T-cell (primary cell): ENCODE measurements around the gene RAB11B. TPM values are rescaled to one million over a fixed set of nuclear protein-coding genes. Genes with fewer than 3 reads are reported as not detected.
"Not testable (repeated sequence)": the region's sequence is repeated elsewhere in the genome, so short reads cannot be mapped to it uniquely, and the experiment has no call there.

Source experiments
- ATAC-seq, 4 experiments: fragments of 200-7000 bp in 3 of 4; fragments of 150-1000 bp in 1 of 4; cut with Tn5 transposase; replicated peaks in 1 of 4; 1 replicate in 3 of 4; 2 replicates in 1 of 4; pipeline ENCODE4 v1.10.0; 2021; ENCODE audit warnings: moderate library complexity in 3 of 4, mild to moderate bottlenecking in 2 of 4, moderate number of reproducible peaks in 1 of 4
- CTCF ChIA-PET, 2 donors: fragments of 300-600 bp; sonication (Branson Sonifier 250); formaldehyde crosslinking; loops; one replicate each; lab custom pipeline; 2022; ENCODE audit warnings: antibody characterized with exemption in 2 of 2; lab: Charles Lee
- POLR2A ChIA-PET, 2 donors: fragments of 300-600 bp; sonication (Branson Sonifier 250); formaldehyde crosslinking; loops; one replicate each; lab custom pipeline; 2022; ENCODE audit warnings: antibody characterized with exemption in 2 of 2; lab: Charles Lee
- DNase-seq, 35 experiments: peaks; one replicate each; pipeline versions ENCODE4 v3.0.0 to v3.0.0-alpha.2; 2013 to 2023
- H3K27ac ChIP-seq: one replicate; pipeline ENCODE4 v1.5.1; 2013; ENCODE audit warnings: low read length
- H3K27me3 ChIP-seq, 2 experiments: replicated peaks in 1 of 2; 1 replicate in 1 of 2; 2 replicates in 1 of 2; pipeline versions ENCODE4 v1.6.1 to v1.7.0; 2013; ENCODE audit warnings: low read length in 1 of 2, mixed read lengths in 1 of 2; ENCODE audit not compliant: control insufficient read depth in 2 of 2, insufficient read depth in 2 of 2; ENCODE audit errors: extremely low read depth in 1 of 2
- H3K36me3 ChIP-seq, 2 donors: 1 replicate in 1 of 2; 2 replicates in 1 of 2; pipeline versions ENCODE4 v1.6.1 to v1.7.0; 2013; ENCODE audit warnings: low read length in 1 of 2; ENCODE audit not compliant: control insufficient read depth in 2 of 2, insufficient read depth in 1 of 2; ENCODE audit errors: extremely low read depth in 1 of 2
- H3K4me1 ChIP-seq, 2 experiments: 1 replicate in 1 of 2; 2 replicates in 1 of 2; pipeline versions ENCODE4 v1.6.1 to v1.7.0; 2013; ENCODE audit warnings: low read length in 2 of 2, mixed read lengths in 1 of 2; ENCODE audit not compliant: insufficient read depth in 2 of 2, control insufficient read depth in 1 of 2; ENCODE audit errors: extremely low read depth in 1 of 2
- H3K4me3 ChIP-seq, 2 donors: 1 replicate in 1 of 2; 2 replicates in 1 of 2; pipeline versions ENCODE4 v1.5.1 to v1.7.0; 2013; ENCODE audit warnings: mild to moderate bottlenecking in 2 of 2, low read length in 1 of 2, moderate library complexity in 1 of 2; ENCODE audit not compliant: control insufficient read depth in 1 of 2; ENCODE audit errors: extremely low read depth in 1 of 2
- H3K9me3 ChIP-seq: 2 replicates; pipeline ENCODE4 v1.7.0; 2013
- H3K27ac Mint-ChIP-seq, 2 donors: one replicate each; pipeline ENCODE4 v1.8.0; 2020 to 2021; ENCODE audit warnings: mild to moderate bottlenecking in 2 of 2, mixed read lengths in 2 of 2
- H3K27me3 Mint-ChIP-seq, 2 donors: one replicate each; pipeline ENCODE4 v1.8.0; 2021 to 2022; ENCODE audit warnings: mixed read lengths in 2 of 2
- H3K36me3 Mint-ChIP-seq: one replicate; pipeline ENCODE4 v1.8.0; 2021; ENCODE audit warnings: mixed read lengths
- H3K4me1 Mint-ChIP-seq, 3 donors: one replicate each; pipeline ENCODE4 v1.8.0; 2020 to 2022; ENCODE audit warnings: mixed read lengths in 3 of 3, mild to moderate bottlenecking in 1 of 3
- H3K4me3 Mint-ChIP-seq, 3 donors: one replicate each; pipeline ENCODE4 v1.8.0; 2020 to 2022; ENCODE audit warnings: mild to moderate bottlenecking in 3 of 3, mixed read lengths in 3 of 3, moderate library complexity in 3 of 3
- H3K9me3 Mint-ChIP-seq, 3 donors: one replicate each; pipeline ENCODE4 v1.8.0; 2020 to 2022; ENCODE audit warnings: mixed read lengths in 3 of 3
- WGBS: methylation state at CpG from one replicate; pipeline ENCODE4 v1.1.5; 2013; ENCODE audit warnings: missing lambda C conversion rate; ENCODE audit not compliant: insufficient coverage; 5-methylcytosine and 5-hydroxymethylcytosine counted together
- total RNA-seq, 35 experiments: library from RNA in 6 of 35; stranded (reverse) in 6 of 35; fragments of 120-200 nt in 1 of 35; gene quantifications; one replicate each; pipeline versions ENCODE4 v1.2.1 to v1.2.4 and lab custom pipeline; 2013 to 2026

The RAB11B gene
- total RNA-seq, 5 donors from 2014 or later (not counting 1 experiment from before 2014, with no cell fraction given), result 87.5 to 125 (median 116) TPM

- Histone ChIP-seq H3K36me3 (peaks cover 19 to 42% of the 10 kb centered on the region in 2 donors), H3K27me3 (no peaks in the 10 kb centered on the region), H3K27ac (no peak overlapping the region), H3K9me3 (no peaks in the 10 kb centered on the region), H3K4me3 (no peak overlapping the region), H3K4me1 (no peaks in the 10 kb centered on the region)
- Mint-ChIP-seq H3K9me3 (no peaks in the 10 kb centered on the region), H3K4me1 (no peaks in the 10 kb centered on the region), H3K36me3 (peaks cover 20% of the 10 kb centered on the region), H3K27ac (no peak overlapping the region), H3K4me3 (no peak overlapping the region), H3K27me3 (no peaks in the 10 kb centered on the region)
- no peak for DNase-seq
- WGBS, result 94% methylated on average over 41 of the region's 44 CpGs
- ATAC-seq, result peak in 1 of 4 experiments; percentile 26
- POLR2A ChIA-PET, result interaction anchor here in 1 of 2 donors (0.6 kb wide), 1 partner anchor 10 kb away, joined by 3 read pairs; the partner anchor contains the start of gene MARCHF2
- CTCF ChIA-PET, result interaction anchor here in 1 of 2 donors (0.6 kb wide), 1 partner anchor 10 kb away, joined by 4 read pairs; the partner anchor contains the start of gene MARCHF2
Measured at GRCh38 chr19:8403098-8403819, 13.1 kb downstream of the RAB11B start.

- no peaks in the 10 kb centered on the region for H3K27me3 ChIP-seq
- 97% methylated on average over 7 of the region's 24 CpGs for WGBS
- H3K27ac Mint-ChIP-seq, result no peak overlapping the region
- peaks cover 20% of the 10 kb centered on the region for H3K36me3 Mint-ChIP-seq
- H3K4me1 ChIP-seq, result no peaks in the 10 kb centered on the region
- H3K9me3 ChIP-seq, result no peaks in the 10 kb centered on the region
- H3K27me3 Mint-ChIP-seq, result no peaks in the 10 kb centered on the region
- ChIA-PET POLR2A (interaction anchor here in 1 of 2 donors (0.6 kb wide), 1 partner anchor 9 kb away, joined by 3 read pairs; the partner anchor contains the start of gene MARCHF2), CTCF (interaction anchor here in 1 of 2 donors (0.6 kb wide), 1 partner anchor 9 kb away, joined by 4 read pairs; the partner anchor contains the start of gene MARCHF2)
- H3K27ac ChIP-seq, result no peak overlapping the region
- H3K4me3 Mint-ChIP-seq, result no peak overlapping the region
- peaks cover 18 to 41% of the 10 kb centered on the region in 2 donors for H3K36me3 ChIP-seq
- no peaks in the 10 kb centered on the region for H3K9me3 Mint-ChIP-seq
- DNase-seq (no peak), ATAC-seq (no peak)
- H3K4me1 Mint-ChIP-seq, result no peaks in the 10 kb centered on the region
- H3K4me3 ChIP-seq, result no peak overlapping the region
Measured at GRCh38 chr19:8403820-8404109, 13.6 kb downstream of the RAB11B start.

DNA sequence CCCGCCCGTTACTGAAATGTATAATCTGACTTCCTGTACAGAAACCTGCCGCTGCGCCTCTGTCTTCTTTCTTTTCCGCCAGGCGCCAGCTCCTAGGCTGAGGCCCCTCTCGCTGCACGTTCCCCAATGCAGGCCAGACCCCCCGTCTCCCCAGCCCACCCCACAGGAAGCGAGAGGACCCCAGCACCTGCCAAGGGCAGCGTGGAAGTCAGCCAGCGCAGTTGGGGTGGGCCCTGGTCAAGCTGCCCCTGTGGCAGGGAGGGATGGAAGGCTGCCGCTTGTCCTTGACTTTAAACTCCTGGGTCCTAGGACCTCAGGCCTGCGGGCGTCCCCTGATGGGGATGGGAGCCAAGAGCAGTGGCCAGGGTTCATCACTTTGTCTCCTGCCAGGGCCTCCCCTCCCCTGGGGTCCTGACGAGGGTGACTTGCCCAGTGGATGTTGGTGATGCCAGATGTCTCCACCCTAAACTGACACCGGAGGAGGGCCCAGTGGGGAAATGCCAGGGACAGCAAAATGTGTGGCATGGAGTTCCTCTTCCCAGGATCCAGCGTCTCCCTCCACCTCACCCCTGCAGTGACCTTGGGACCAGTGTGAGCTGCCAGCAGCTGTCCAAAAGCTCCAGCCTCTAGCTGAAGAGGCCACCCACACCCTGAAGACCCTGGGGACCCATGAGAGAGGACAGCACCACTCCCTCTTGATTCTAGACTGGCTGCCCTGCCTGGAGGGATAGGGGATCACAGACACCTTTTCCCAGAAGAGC is 14.4 kb downstream of the RAB11B start:
- Mint-ChIP-seq H3K27ac (no peak overlapping the region), H3K4me3 (no peak overlapping the region), H3K36me3 (peaks cover 18% of the 10 kb centered on the region), H3K27me3 (no peaks in the 10 kb centered on the region), H3K9me3 (no peaks in the 10 kb centered on the region), H3K4me1 (no peaks in the 10 kb centered on the region)
- 97% methylated on average over 12 of the region's 18 CpGs for WGBS
- Histone ChIP-seq H3K4me1 (no peaks in the 10 kb centered on the region), H3K9me3 (no peaks in the 10 kb centered on the region), H3K36me3 (peaks cover 15 to 37% of the 10 kb centered on the region in 2 donors), H3K27me3 (no peaks in the 10 kb centered on the region), H3K4me3 (no peak overlapping the region), H3K27ac (no peak overlapping the region)
- DNase-seq, result no peak
- ChIA-PET POLR2A (no interaction called here), CTCF (no interaction called here)
- ATAC-seq, result no peak

DNA sequence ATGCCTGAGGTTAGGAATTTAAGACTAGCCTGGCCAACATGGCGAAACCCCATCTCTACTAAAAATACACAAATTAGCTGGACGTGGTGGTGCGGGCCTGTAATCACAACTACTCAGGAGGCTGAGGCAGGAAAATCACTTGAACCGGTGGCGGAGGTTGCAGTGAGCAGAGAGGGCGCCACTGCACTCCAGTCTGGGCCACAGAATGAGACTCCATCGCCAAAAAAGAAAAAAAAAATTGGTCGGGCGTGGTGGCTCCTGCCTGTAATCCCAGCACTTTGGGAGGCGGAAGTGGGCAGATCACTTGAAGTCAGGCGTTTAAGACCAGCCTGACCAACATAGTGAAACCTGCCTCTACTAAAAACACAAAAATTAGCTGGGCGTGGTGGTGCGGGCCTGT is 20.6 kb downstream of the RAB11B start:
- ATAC-seq, H3K27ac Mint-ChIP-seq, CTCF ChIA-PET, H3K27me3 ChIP-seq, H3K27me3 Mint-ChIP-seq, H3K9me3 Mint-ChIP-seq, POLR2A ChIA-PET, DNase-seq, H3K4me3 Mint-ChIP-seq, H3K9me3 ChIP-seq, H3K36me3 Mint-ChIP-seq, H3K4me3 ChIP-seq, H3K27ac ChIP-seq, H3K36me3 ChIP-seq: not testable (repeated sequence)
- 85% methylated on average over 11 of the region's 13 CpGs for WGBS
- peaks cover 7 to 14% of the 10 kb centered on the region in 2 experiments for H3K4me1 ChIP-seq
- peaks cover 4 to 12% (median 6%) of the 10 kb centered on the region in 3 donors for H3K4me1 Mint-ChIP-seq

DNA sequence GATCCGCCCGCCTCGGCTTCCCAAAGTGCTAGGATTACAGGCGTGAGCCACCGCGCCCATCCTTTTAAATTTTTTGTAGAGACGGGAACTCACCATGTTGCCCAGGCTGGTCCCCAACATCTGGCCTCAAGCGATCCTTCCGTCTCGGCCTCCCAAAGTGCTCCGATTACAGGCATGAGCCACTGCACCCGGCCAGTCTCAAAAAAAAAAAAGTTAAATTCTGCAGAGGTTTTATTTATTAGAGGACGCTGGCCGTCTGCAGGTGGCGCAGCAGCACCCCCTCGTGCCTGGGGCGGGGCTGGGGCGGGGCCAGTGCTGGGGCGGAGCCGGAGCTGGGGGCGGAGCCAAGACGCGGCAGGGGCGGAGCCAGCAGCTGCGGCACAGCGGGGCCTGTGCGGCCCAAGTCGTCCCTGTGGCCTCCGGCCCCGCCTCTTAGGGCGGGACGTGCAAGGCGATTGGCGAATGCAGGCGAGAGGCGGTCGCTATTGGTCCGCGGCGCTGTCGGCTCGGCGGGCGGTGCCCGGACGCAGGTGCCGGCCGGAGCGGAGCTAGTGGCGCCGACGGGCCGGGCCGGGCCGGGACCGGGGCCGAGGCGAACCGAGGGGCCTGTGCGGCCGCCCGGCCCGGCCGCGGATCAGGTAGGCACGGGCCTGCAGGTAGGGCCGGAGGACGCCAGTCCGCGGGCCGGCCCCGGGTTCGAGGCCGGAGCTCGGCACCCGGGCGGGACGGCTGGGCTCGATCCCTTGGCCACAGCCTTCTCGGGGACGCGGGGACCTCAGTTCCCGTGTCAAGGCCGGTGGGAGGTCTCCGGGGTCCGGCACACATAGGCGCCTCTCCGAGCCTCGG is 22.8 kb downstream of the RAB11B start, which contains the start of gene MARCHF2:
TSS of gene MARCHF2 (plus strand) at position 523 of the 846 bp plus-strand sequence. CDS start 8,536 bp downstream, outside the sequence.
- H3K9me3 ChIP-seq, result no peaks in the 10 kb centered on the region
- peak within 1 kb of the TSS; percentile 55 to 76 (median 66) for H3K4me3 Mint-ChIP-seq
- no peaks in the 10 kb centered on the region for H3K27me3 ChIP-seq
- WGBS, result 7% methylated on average over 78 of the region's 89 CpGs
- H3K27ac ChIP-seq, result no peak within 1 kb of the TSS
- H3K9me3 Mint-ChIP-seq, result no peaks in the 10 kb centered on the region
- DNase-seq, result peak; percentile 81 to 99 (median 95)
- peaks cover 4 to 12% (median 6%) of the 10 kb centered on the region in 3 donors for H3K4me1 Mint-ChIP-seq
- H3K4me1 ChIP-seq, result peaks cover 7 to 14% of the 10 kb centered on the region in 2 experiments
- H3K36me3 Mint-ChIP-seq, result no peaks in the 10 kb centered on the region
- H3K27ac Mint-ChIP-seq, result peak within 1 kb of the TSS in 1 of 2 donors; percentile 41
- peak; percentile 99 to 100 (median 100) for ATAC-seq
- no peaks in the 10 kb centered on the region for H3K27me3 Mint-ChIP-seq
- ChIA-PET POLR2A (interaction anchor here (0.7 to 0.8 kb wide), 2 partner anchors 9 to 54 kb away, joined by 3 read pairs; no protein-coding TSS in a partner anchor), CTCF (interaction anchor here (0.5 to 1.8 kb wide), 14 partner anchors 9 to 167 kb away, joined by 3 to 24 read pairs (median 4); partner anchors contain the start of genes HNRNPM (in 1 of the 2), RAB11B (in 1 of the 2) and ZNF414 (in 1 of the 2))
- peak within 1 kb of the TSS; percentile 62 to 83 for H3K4me3 ChIP-seq
- H3K36me3 ChIP-seq, result no peaks in the 10 kb centered on the region
